ENCODE data around the gene ZNF565. TPM values are rescaled to one million over a fixed set of nuclear protein-coding genes. Genes with fewer than 3 reads are reported as not detected.
A peak's percentile ranks its signal among the peaks of the same experiment; 100 is the strongest.
"Not testable (repeated sequence)": the region's sequence is repeated elsewhere in the genome, so short reads cannot be mapped to it uniquely, and the experiment has no call there.

ZNF565 gene
- total RNA-seq, 1 donor from 2014 or later, result 2.4 TPM

GRCh38 chr19:36201684-36202083 lies 12.8 kb downstream of the ZNF565 start:
- Mint-ChIP-seq H3K4me1 (ENCODE audit: low read depth) (no peaks in the 10 kb centered on the region), H3K36me3 (ENCODE audit: low read depth) (no peaks in the 10 kb centered on the region), H3K27ac (no peak overlapping the region), H3K9me3 (no peaks in the 10 kb centered on the region), H3K4me3 (ENCODE audit: low read depth) (no peak overlapping the region), H3K27me3 (ENCODE audit: low read depth) (no peaks in the 10 kb centered on the region)
- no peak for DNase-seq (ENCODE audit: low spot score)
- intact Hi-C loops (cut with micrococcal nuclease), result no loop called here

GRCh38 chr19:36198119-36198518 lies 16.3 kb downstream of the ZNF565 start:
- DNase-seq (ENCODE audit: low spot score), result no peak
- Mint-ChIP-seq H3K36me3 (ENCODE audit: low read depth) (no peaks in the 10 kb centered on the region), H3K27me3 (ENCODE audit: low read depth) (no peaks in the 10 kb centered on the region), H3K27ac (no peak overlapping the region), H3K4me3 (ENCODE audit: low read depth) (no peak overlapping the region), H3K4me1 (ENCODE audit: low read depth) (no peaks in the 10 kb centered on the region), H3K9me3 (no peaks in the 10 kb centered on the region)
- intact Hi-C loops (cut with micrococcal nuclease), result no loop called here

GRCh38 chr19:36196249-36196648 lies 18.2 kb downstream of the ZNF565 start:
- H3K4me3 Mint-ChIP-seq (ENCODE audit: low read depth), result no peak overlapping the region
- no peaks in the 10 kb centered on the region for H3K27me3 Mint-ChIP-seq (ENCODE audit: low read depth)
- no peak for DNase-seq (ENCODE audit: low spot score)
- H3K9me3 Mint-ChIP-seq, result no peaks in the 10 kb centered on the region
- intact Hi-C loops (cut with micrococcal nuclease), result no loop called here
- no peaks in the 10 kb centered on the region for H3K4me1 Mint-ChIP-seq (ENCODE audit: low read depth)
- no peaks in the 10 kb centered on the region for H3K36me3 Mint-ChIP-seq (ENCODE audit: low read depth)
- H3K27ac Mint-ChIP-seq, result no peak overlapping the region

- H3K36me3 Mint-ChIP-seq (ENCODE audit: low read depth); DNase-seq (ENCODE audit: low spot score); H3K4me3 Mint-ChIP-seq (ENCODE audit: low read depth); H3K4me1 Mint-ChIP-seq (ENCODE audit: low read depth); intact Hi-C loops (cut with micrococcal nuclease); H3K9me3 Mint-ChIP-seq; H3K27me3 Mint-ChIP-seq (ENCODE audit: low read depth); H3K27ac Mint-ChIP-seq: not testable (repeated sequence)
Measured at GRCh38 chr19:36186722-36187121, 27.7 kb downstream of the ZNF565 start.

- H3K27ac Mint-ChIP-seq, result no peak overlapping the region
- DNase-seq (ENCODE audit: low spot score), result no peak
- peaks cover 2% of the 10 kb centered on the region for H3K36me3 Mint-ChIP-seq (ENCODE audit: low read depth)
- H3K9me3 Mint-ChIP-seq, result no peaks in the 10 kb centered on the region
- no peak overlapping the region for H3K4me3 Mint-ChIP-seq (ENCODE audit: low read depth)
- H3K27me3 Mint-ChIP-seq (ENCODE audit: low read depth), result no peaks in the 10 kb centered on the region
- H3K4me1 Mint-ChIP-seq (ENCODE audit: low read depth), result no peaks in the 10 kb centered on the region
- intact Hi-C loops (cut with micrococcal nuclease), result no loop called here
Measured at GRCh38 chr19:36183245-36183628, 31.2 kb downstream of the ZNF565 start.

- no peak for DNase-seq (ENCODE audit: low spot score)
- Mint-ChIP-seq H3K27ac (no peak overlapping the region), H3K4me1 (ENCODE audit: low read depth) (no peaks in the 10 kb centered on the region), H3K36me3 (ENCODE audit: low read depth) (peaks cover 2% of the 10 kb centered on the region), H3K9me3 (no peaks in the 10 kb centered on the region), H3K4me3 (ENCODE audit: low read depth) (no peak overlapping the region), H3K27me3 (ENCODE audit: low read depth) (no peaks in the 10 kb centered on the region)
- intact Hi-C loops (cut with micrococcal nuclease), result no loop called here
Measured at GRCh38 chr19:36182612-36183244, 31.7 kb downstream of the ZNF565 start.

- H3K4me1 Mint-ChIP-seq (ENCODE audit: low read depth); H3K27me3 Mint-ChIP-seq (ENCODE audit: low read depth); H3K4me3 Mint-ChIP-seq (ENCODE audit: low read depth); H3K36me3 Mint-ChIP-seq (ENCODE audit: low read depth); intact Hi-C loops (cut with micrococcal nuclease); H3K9me3 Mint-ChIP-seq; DNase-seq (ENCODE audit: low spot score); H3K27ac Mint-ChIP-seq: not testable (repeated sequence)
Measured at GRCh38 chr19:36179077-36179476, 35.4 kb downstream of the ZNF565 start.

- intact Hi-C loops (cut with micrococcal nuclease); H3K9me3 Mint-ChIP-seq; H3K4me3 Mint-ChIP-seq (ENCODE audit: low read depth); H3K36me3 Mint-ChIP-seq (ENCODE audit: low read depth); DNase-seq (ENCODE audit: low spot score); H3K4me1 Mint-ChIP-seq (ENCODE audit: low read depth); H3K27me3 Mint-ChIP-seq (ENCODE audit: low read depth); H3K27ac Mint-ChIP-seq: not testable (repeated sequence)
Measured at GRCh38 chr19:36173846-36174245, 40.6 kb downstream of the ZNF565 start.

- intact Hi-C loops (cut with micrococcal nuclease), result no loop called here
- no peaks in the 10 kb centered on the region for H3K9me3 Mint-ChIP-seq
- H3K36me3 Mint-ChIP-seq (ENCODE audit: low read depth), result no peaks in the 10 kb centered on the region
Measured at GRCh38 chr19:36172852-36173251, 41.6 kb downstream of the ZNF565 start.

GRCh38 chr19:36169084-36169760 lies 45.2 kb downstream of the ZNF565 start:
- Mint-ChIP-seq H3K4me3 (ENCODE audit: low read depth) (no peak overlapping the region), H3K4me1 (ENCODE audit: low read depth) (peaks cover 4% of the 10 kb centered on the region), H3K9me3 (no peaks in the 10 kb centered on the region), H3K27me3 (ENCODE audit: low read depth) (no peaks in the 10 kb centered on the region), H3K27ac (peak overlapping the region; percentile 6), H3K36me3 (ENCODE audit: low read depth) (no peaks in the 10 kb centered on the region)
- DNase-seq (ENCODE audit: low spot score), result no peak
- intact Hi-C loops (cut with micrococcal nuclease), result no loop called here

More at GRCh38 chr19:36172852-36173251, 41.6 kb downstream of the ZNF565 start:
- H3K4me3 Mint-ChIP-seq (ENCODE audit: low read depth), result no peak overlapping the region
- DNase-seq (ENCODE audit: low spot score), result no peak
- no peaks in the 10 kb centered on the region for H3K27me3 Mint-ChIP-seq (ENCODE audit: low read depth)
- H3K4me1 Mint-ChIP-seq (ENCODE audit: low read depth), result peaks cover 6% of the 10 kb centered on the region
- H3K27ac Mint-ChIP-seq, result no peak overlapping the region

- H3K36me3 Mint-ChIP-seq (ENCODE audit: low read depth), result peaks cover 2% of the 10 kb centered on the region
Measured at GRCh38 chr19:36163813-36164212, 50.7 kb downstream of the ZNF565 start.

GRCh38 chr19:36160821-36161596 lies 53.5 kb downstream of the ZNF565 start:
- H3K4me1 Mint-ChIP-seq (ENCODE audit: low read depth), result no peaks in the 10 kb centered on the region
- no peak overlapping the region for H3K27ac Mint-ChIP-seq
- DNase-seq (ENCODE audit: low spot score), result no peak
- H3K36me3 Mint-ChIP-seq (ENCODE audit: low read depth), result peaks cover 2% of the 10 kb centered on the region
- H3K4me3 Mint-ChIP-seq (ENCODE audit: low read depth), result no peak overlapping the region
- no peaks in the 10 kb centered on the region for H3K27me3 Mint-ChIP-seq (ENCODE audit: low read depth)
- no peaks in the 10 kb centered on the region for H3K9me3 Mint-ChIP-seq
- intact Hi-C loops (cut with micrococcal nuclease), result no loop called here

More at GRCh38 chr19:36163813-36164212, 50.7 kb downstream of the ZNF565 start:
- Mint-ChIP-seq H3K27ac (no peak overlapping the region), H3K4me1 (ENCODE audit: low read depth) (no peaks in the 10 kb centered on the region), H3K9me3 (no peaks in the 10 kb centered on the region), H3K27me3 (ENCODE audit: low read depth) (no peaks in the 10 kb centered on the region), H3K4me3 (ENCODE audit: low read depth) (no peak overlapping the region)
- DNase-seq (ENCODE audit: low spot score), result no peak
- intact Hi-C loops (cut with micrococcal nuclease), result no loop called here

- H3K27me3 Mint-ChIP-seq (ENCODE audit: low read depth), result no peaks in the 10 kb centered on the region
- peaks cover 3% of the 10 kb centered on the region for H3K4me1 Mint-ChIP-seq (ENCODE audit: low read depth)
- no peak overlapping the region for H3K27ac Mint-ChIP-seq
- no peak for DNase-seq (ENCODE audit: low spot score)
- intact Hi-C loops (cut with micrococcal nuclease), result no loop called here
- H3K9me3 Mint-ChIP-seq, result no peaks in the 10 kb centered on the region
- H3K4me3 Mint-ChIP-seq (ENCODE audit: low read depth), result no peak overlapping the region
- H3K36me3 Mint-ChIP-seq (ENCODE audit: low read depth), result peaks cover 28% of the 10 kb centered on the region
Measured at GRCh38 chr19:36153126-36153525, 61.3 kb downstream of the ZNF565 start.

Measured in activated T-helper 2 cell treated with anti-CD3 and anti-CD28 coated beads, Interferon-gamma antibody, Interleukin-2, Interleukin-4, amounts not matched to agents 10 μg/mL and 5 μg/mL and 100 μg/mL, durations not matched to agents 14 hours and 24 hours and 36 hours (primary cell).